Stomach (tissue), 9 donors: ENCODE measurements around the gene TTC27. TPM values are rescaled to one million over a fixed set of nuclear protein-coding genes. Genes with fewer than 3 reads are reported as not detected.

Experiments
- DNase-seq, 2 donors: peaks; one replicate each; pipeline versions ENCODE4 v3.0.0 to v3.0.0-alpha.2; 2013 to 2019
- H3K27ac ChIP-seq, 5 donors: fragments of 200-600 bp in 4 of 5; sonication (generic) in 4 of 5; one replicate each; pipeline ENCODE4 v1.5.1; 2013 to 2019; ENCODE audit warnings: mild to moderate bottlenecking in 1 of 5, moderate library complexity in 1 of 5
- H3K27me3 ChIP-seq, 3 donors: fragments of 200-600 bp; sonication (generic); one replicate each; pipeline ENCODE4 v1.5.1; 2017 to 2019; ENCODE audit warnings: mixed run types in 1 of 3
- H3K36me3 ChIP-seq, 4 donors: fragments of 200-600 bp; sonication (generic); 1 replicate in 3 of 4; 2 replicates in 1 of 4; pipeline ENCODE4 v1.5.1; 2016 to 2019
- H3K4me1 ChIP-seq, 4 donors: fragments of 200-600 bp; sonication (generic); one replicate each; pipeline ENCODE4 v1.5.1; 2016 to 2019
- H3K4me3 ChIP-seq, 4 donors: fragments of 200-600 bp; sonication (generic) in 3 of 4; one replicate each; pipeline ENCODE4 v1.5.1; 2016 to 2019; ENCODE audit warnings: mild to moderate bottlenecking in 1 of 4
- H3K9me3 ChIP-seq, 4 donors: fragments of 200-600 bp; sonication (generic); one replicate each; pipeline ENCODE4 v1.5.1; 2016 to 2019
- EP300 ChIP-seq: sonication (generic); formaldehyde crosslinking; IDR thresholded peaks from one replicate; pipeline ENCODE4 v1.6.1; 2017; ENCODE audit warnings: antibody characterized with exemption
- POLR2A ChIP-seq, 4 donors: fragments of 450-650 bp; IDR thresholded peaks; one replicate each; pipeline ENCODE4 v1.6.1; 2016; ENCODE audit warnings: antibody characterized with exemption in 4 of 4, control low read depth in 2 of 4, mild to moderate bottlenecking in 1 of 4, moderate library complexity in 1 of 4
- POLR2AphosphoS5 ChIP-seq, 3 donors: sonication (generic); formaldehyde crosslinking; IDR thresholded peaks; one replicate each; pipeline ENCODE4 v1.6.1; 2016; ENCODE audit warnings: antibody characterized with exemption in 3 of 3
- WGBS, 5 donors: extraction: QIAGEN DNeasy Blood & Tissue Kit in 3 of 5; methylation state at CpG; one replicate each; pipeline versions ENCODE4 v1.1.5 to v1.1.7; 2013 to 2018; 5-methylcytosine and 5-hydroxymethylcytosine counted together
- intact Hi-C: fragments of 100-400 bp; cut with DNase I; formaldehyde crosslinking; loops from one replicate; pipeline ENCODE4 v1.15.1; 2023; ENCODE audit warnings: low total_unique reads
- polyA plus RNA-seq, 3 donors: library from polyadenylated mRNA; stranded (reverse); fragments of 200-250 nt; gene quantifications; one replicate each; pipeline ENCODE4 v1.2.3, GENCODE V29; 2013
- total RNA-seq, 5 donors: library from RNA; depleted of rRNA; stranded (reverse); fragments of >200 nt; gene quantifications; one replicate each; pipeline versions ENCODE4 v1.1.0 to v1.2.3, GENCODE V29; 2014 to 2016
- TF ChIP-seq, protein P1 (sequence below), 7 experiments: fragments of 450-650 bp in 4 of 7; fragments of 200-600 bp in 3 of 7; sonication (generic) in 3 of 7; IDR thresholded peaks; one replicate each; pipeline ENCODE4 v1.5.1; 2016 to 2019; ENCODE audit warnings: antibody characterized with exemption in 7 of 7, control low read depth in 2 of 7, mild to moderate bottlenecking in 1 of 7
- donor health status: healthy with polysubstance abuse.
- donor health status: Bipolar disorder and iron deficiency.
- donor health status: healthy.

The TTC27 gene
- total and polyA plus RNA-seq, 8 donors, result 3.8 to 22.2 (median 5.9) TPM

DNA sequence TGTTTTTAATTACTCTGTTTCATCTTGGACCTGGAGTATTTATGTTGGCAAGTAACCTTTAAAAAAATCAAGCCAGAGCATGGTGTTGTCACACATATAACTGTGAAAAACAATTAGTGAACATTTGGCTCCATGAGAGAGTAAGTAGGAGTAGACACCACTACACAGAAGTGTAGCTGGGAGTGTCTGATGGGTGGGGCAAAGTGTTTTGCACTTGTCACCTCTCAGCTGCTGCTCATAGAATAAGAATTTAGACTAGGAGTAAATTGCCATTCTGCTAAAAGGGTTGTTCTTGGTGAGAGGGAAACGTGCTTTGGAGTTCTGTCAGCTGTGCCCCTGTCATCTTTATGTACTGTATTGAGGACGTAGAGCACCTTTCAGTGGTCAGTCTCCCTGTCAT is 114.5 kb downstream of the TTC27 start:
- H3K4me1 ChIP-seq, result no peaks in the 10 kb centered on the region
- intact Hi-C loops, result no loop called here
- no peak for TF ChIP-seq EP300
- no peaks in the 10 kb centered on the region for H3K27me3 ChIP-seq
- peaks cover 0 to 16% (median 15%) of the 10 kb centered on the region in 4 donors for H3K36me3 ChIP-seq
- H3K4me3 ChIP-seq, result no peak overlapping the region
- no peak overlapping the region for H3K27ac ChIP-seq
- DNase-seq, result no peak
- WGBS, 5 donors, result 78 to 95% (median 88%) methylated on average over 2 of the region's 2 CpGs
- no peaks in the 10 kb centered on the region for H3K9me3 ChIP-seq

DNA sequence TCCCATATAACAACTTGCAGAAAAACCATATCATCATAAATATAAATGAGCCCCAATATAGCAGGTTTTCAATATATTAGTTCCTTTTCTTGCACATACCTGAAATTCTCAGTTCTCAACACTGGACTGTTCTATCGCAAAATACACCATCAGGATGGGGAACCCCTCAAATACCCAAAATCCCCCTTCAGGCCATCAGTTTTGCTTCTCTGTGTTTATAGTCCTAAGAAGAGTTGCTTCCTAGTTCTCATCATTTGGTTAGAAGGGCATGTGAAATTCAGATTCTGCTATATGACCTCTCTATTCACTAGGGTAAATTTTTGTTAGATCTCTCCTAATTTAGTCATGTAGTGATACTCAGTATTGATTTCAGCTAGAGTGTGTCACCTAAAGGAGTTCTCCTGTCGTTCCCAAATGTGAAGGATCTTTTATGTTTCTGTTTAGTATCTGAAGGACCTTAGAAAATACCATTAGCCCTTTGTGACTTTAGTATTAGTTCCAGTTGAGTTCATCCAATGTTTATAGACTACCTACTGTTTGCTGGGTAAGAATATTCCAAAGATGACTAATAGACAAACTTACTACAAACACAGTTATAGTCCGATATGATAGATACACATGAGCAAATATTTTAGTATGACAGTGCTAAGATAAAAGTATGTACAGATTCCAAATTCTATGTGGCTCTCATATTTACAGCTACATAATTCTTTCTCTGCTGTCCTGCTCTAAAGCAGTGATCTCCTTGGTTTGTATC is 115.8 kb downstream of the TTC27 start:
- no peaks in the 10 kb centered on the region for H3K4me1 ChIP-seq
- H3K4me3 ChIP-seq, result no peak overlapping the region
- 81 to 88% (median 84%) methylated on average over 3 of the region's 3 CpGs for WGBS, 5 donors
- peaks cover 0 to 10% (median 7%) of the 10 kb centered on the region in 4 donors for H3K36me3 ChIP-seq
- intact Hi-C loops, result no loop called here
- H3K27ac ChIP-seq, result no peak overlapping the region
- TF ChIP-seq POLR2AphosphoS5 (IDR thresholded peaks at IDR 0.05) (no peak), EP300 (no peak), POLR2A (IDR thresholded peaks at IDR 0.05) (no peak)
- TF ChIP-seq, protein P1, sequence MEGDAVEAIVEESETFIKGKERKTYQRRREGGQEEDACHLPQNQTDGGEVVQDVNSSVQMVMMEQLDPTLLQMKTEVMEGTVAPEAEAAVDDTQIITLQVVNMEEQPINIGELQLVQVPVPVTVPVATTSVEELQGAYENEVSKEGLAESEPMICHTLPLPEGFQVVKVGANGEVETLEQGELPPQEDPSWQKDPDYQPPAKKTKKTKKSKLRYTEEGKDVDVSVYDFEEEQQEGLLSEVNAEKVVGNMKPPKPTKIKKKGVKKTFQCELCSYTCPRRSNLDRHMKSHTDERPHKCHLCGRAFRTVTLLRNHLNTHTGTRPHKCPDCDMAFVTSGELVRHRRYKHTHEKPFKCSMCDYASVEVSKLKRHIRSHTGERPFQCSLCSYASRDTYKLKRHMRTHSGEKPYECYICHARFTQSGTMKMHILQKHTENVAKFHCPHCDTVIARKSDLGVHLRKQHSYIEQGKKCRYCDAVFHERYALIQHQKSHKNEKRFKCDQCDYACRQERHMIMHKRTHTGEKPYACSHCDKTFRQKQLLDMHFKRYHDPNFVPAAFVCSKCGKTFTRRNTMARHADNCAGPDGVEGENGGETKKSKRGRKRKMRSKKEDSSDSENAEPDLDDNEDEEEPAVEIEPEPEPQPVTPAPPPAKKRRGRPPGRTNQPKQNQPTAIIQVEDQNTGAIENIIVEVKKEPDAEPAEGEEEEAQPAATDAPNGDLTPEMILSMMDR (IDR thresholded peaks at IDR 0.05), result no peak
- H3K9me3 ChIP-seq, result no peaks in the 10 kb centered on the region
- no peak for DNase-seq
- H3K27me3 ChIP-seq, result no peaks in the 10 kb centered on the region

DNA sequence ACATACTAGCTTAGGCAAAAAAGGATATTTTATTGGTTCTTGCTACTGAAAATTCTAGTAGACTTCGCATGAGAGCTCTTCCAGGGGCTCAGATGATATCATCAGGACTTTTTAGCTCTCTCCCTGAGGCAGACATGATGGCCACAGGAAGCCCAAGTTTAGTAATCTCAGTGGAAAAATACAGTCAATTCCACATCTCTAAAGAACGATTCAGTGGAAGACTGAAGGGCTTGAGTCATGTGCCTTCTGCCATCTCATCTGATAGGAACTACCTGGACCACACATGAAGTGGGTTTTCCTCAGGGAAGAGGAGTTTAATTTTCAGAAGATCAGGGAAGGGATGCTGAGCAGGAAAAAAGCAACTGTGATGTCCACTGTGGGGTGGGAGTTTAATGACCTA is 117.3 kb downstream of the TTC27 start:
- WGBS, 5 donors, result 76 to 87% (median 81%) methylated on average over 2 of the region's 2 CpGs

DNA sequence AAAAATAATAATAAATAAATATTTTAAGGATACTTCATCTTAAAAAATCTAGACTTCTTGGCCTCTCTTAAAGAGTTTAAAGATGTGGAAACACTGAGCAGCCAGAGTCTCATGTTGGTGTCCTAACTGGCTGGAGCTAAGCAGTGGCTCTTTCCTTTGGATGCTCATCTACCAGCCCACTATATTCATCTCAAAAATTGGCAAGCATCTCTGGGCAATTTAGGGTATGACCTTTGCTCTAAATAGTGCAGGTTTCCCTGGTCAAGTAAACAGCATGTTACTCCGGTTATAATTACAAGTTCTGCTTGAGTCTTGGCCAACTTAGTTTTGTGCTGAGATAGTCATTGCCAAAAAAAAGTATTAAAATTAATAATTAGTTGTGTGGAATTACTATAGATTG is 117.8 kb downstream of the TTC27 start:
- WGBS, 5 donors, result 55 to 64% (median 58%) methylated on average over 1 of the region's 1 CpG

More for the DNA sequence above, 117.3 kb downstream of the TTC27 start:
- no peaks in the 10 kb centered on the region for H3K9me3 ChIP-seq
- no peaks in the 10 kb centered on the region for H3K4me1 ChIP-seq
- H3K27me3 ChIP-seq, result no peaks in the 10 kb centered on the region
- peaks cover 0 to 16% (median 7%) of the 10 kb centered on the region in 4 donors for H3K36me3 ChIP-seq
- intact Hi-C loops, result no loop called here
- no peak overlapping the region for H3K4me3 ChIP-seq
- DNase-seq, result no peak
- no peak overlapping the region for H3K27ac ChIP-seq
- TF ChIP-seq, protein P1 (IDR thresholded peaks at IDR 0.05), result no peak
- TF ChIP-seq EP300 (no peak), POLR2AphosphoS5 (IDR thresholded peaks at IDR 0.05) (no peak), POLR2A (IDR thresholded peaks at IDR 0.05) (no peak)

More for the DNA sequence above, 117.8 kb downstream of the TTC27 start:
- no peak for TF ChIP-seq EP300
- TF ChIP-seq, protein P1 (IDR thresholded peaks at IDR 0.05), result no peak
- TF ChIP-seq POLR2AphosphoS5 (IDR thresholded peaks at IDR 0.05), result no peak
- no peak for TF ChIP-seq POLR2A (IDR thresholded peaks at IDR 0.05)
- Histone ChIP-seq H3K27ac (no peak overlapping the region), H3K36me3 (peaks cover 0 to 13% (median 7%) of the 10 kb centered on the region in 4 donors), H3K4me3 (no peak overlapping the region), H3K27me3 (no peaks in the 10 kb centered on the region), H3K9me3 (no peaks in the 10 kb centered on the region), H3K4me1 (no peaks in the 10 kb centered on the region)
- intact Hi-C loops, result no loop called here
- DNase-seq, result no peak
